B cell (primary cell): Measurements from ENCODE around the gene PREP. TPM values are rescaled to one million over a fixed set of nuclear protein-coding genes. Genes with fewer than 3 reads are reported as not detected.

ENCODE experiments used
- ATAC-seq: fragments of 200-7000 bp; cut with Tn5 transposase; one replicate; pipeline ENCODE4 v1.10.0; 2021; ENCODE audit warnings: low read depth, mild to moderate bottlenecking, moderate number of reproducible peaks, moderate library complexity
- CTCF ChIA-PET: fragments of 350-600 bp; sonication (Branson Sonifier 250); formaldehyde crosslinking; loops from one replicate; lab custom pipeline; 2021; ENCODE audit warnings: antibody characterized with exemption, inconsistent platforms; lab: Charles Lee
- POLR2A ChIA-PET: fragments of 350-600 bp; sonication (Branson Sonifier 250); formaldehyde crosslinking; loops from one replicate; lab custom pipeline; 2021; ENCODE audit warnings: antibody characterized with exemption; lab: Charles Lee
- DNase-seq: peaks from one replicate; pipeline ENCODE4 v3.0.0; 2013
- H2AFZ ChIP-seq: 2 replicates; pipeline ENCODE4 v1.6.1; 2012; ENCODE audit warnings: mild to moderate bottlenecking, low read depth, low read length; ENCODE audit not compliant: insufficient read depth, poor library complexity, severe bottlenecking
- H3K27ac ChIP-seq, 2 donors: 1 replicate in 1 of 2; 2 replicates in 1 of 2; pipeline ENCODE4 v1.5.1; 2012 to 2013; ENCODE audit warnings: low read length in 2 of 2, mild to moderate bottlenecking in 2 of 2, moderate library complexity in 1 of 2
- H3K27me3 ChIP-seq, 4 experiments: fragments of 200-600 bp in 1 of 4; sonication (generic) in 1 of 4; replicated peaks in 1 of 4; 1 replicate in 2 of 4; 2 replicates in 2 of 4; pipeline versions ENCODE4 v1.6.1 to v1.7.0; 2013 to 2016; ENCODE audit warnings: low read length in 3 of 4, mild to moderate bottlenecking in 2 of 4, mixed read lengths in 1 of 4, moderate library complexity in 1 of 4; ENCODE audit not compliant: insufficient read depth in 4 of 4, control insufficient read depth in 3 of 4; ENCODE audit errors: control extremely low read depth in 1 of 4
- H3K36me3 ChIP-seq, 2 experiments: replicated peaks in 1 of 2; 1 replicate in 1 of 2; 2 replicates in 1 of 2; pipeline versions ENCODE4 v1.6.1 to v1.7.1; 2013; ENCODE audit warnings: low read length in 1 of 2; ENCODE audit not compliant: insufficient read depth in 2 of 2, control insufficient read depth in 1 of 2; ENCODE audit errors: control extremely low read depth in 1 of 2, extremely low read depth in 1 of 2
- H3K4me1 ChIP-seq, 2 donors: fragments of 200-600 bp in 1 of 2; sonication (generic) in 1 of 2; 1 replicate in 1 of 2; 2 replicates in 1 of 2; pipeline versions ENCODE4 v1.5.1 to v1.6.1; 2013 to 2017; ENCODE audit warnings: low read length in 2 of 2; ENCODE audit not compliant: control insufficient read depth in 2 of 2, insufficient read depth in 2 of 2
- H3K4me2 ChIP-seq: replicated peaks from 2 replicates; pipeline ENCODE3; 2012; ENCODE audit warnings: mild to moderate bottlenecking, low read depth, low read length; ENCODE audit not compliant: poor library complexity, severe bottlenecking
- H3K4me3 ChIP-seq, 5 experiments: fragments of 200-600 bp in 1 of 5; sonication (generic) in 1 of 5; 1 replicate in 3 of 5; 2 replicates in 2 of 5; pipeline versions ENCODE4 v1.5.1 to v1.7.0; 2011 to 2016; ENCODE audit warnings: low read length in 4 of 5, mild to moderate bottlenecking in 4 of 5, low read depth in 2 of 5, control low read depth in 1 of 5, moderate library complexity in 1 of 5; ENCODE audit not compliant: insufficient read depth in 1 of 5; ENCODE audit errors: control extremely low read depth in 1 of 5, extremely low read depth in 1 of 5
- H3K79me2 ChIP-seq: fragments of 200-600 bp; sonication (generic); one replicate; pipeline ENCODE4 v1.6.0; 2016; ENCODE audit warnings: low read length; ENCODE audit not compliant: control insufficient read depth, insufficient read depth
- H3K9ac ChIP-seq: fragments of 200-600 bp; sonication (generic); 2 replicates; pipeline ENCODE4 v1.6.1; 2017; ENCODE audit warnings: mild to moderate bottlenecking, low read length, moderate library complexity
- H3K9me3 ChIP-seq, 3 donors: one replicate each; pipeline versions ENCODE4 v1.6.1 to v1.7.1; 2013; ENCODE audit warnings: low read length in 2 of 3; ENCODE audit not compliant: control insufficient read depth in 2 of 3, insufficient read depth in 1 of 3; ENCODE audit errors: control extremely low read depth in 1 of 3
- H4K20me1 ChIP-seq: 2 replicates; pipeline ENCODE4 v1.6.0; 2012; ENCODE audit warnings: mild to moderate bottlenecking, low read length; ENCODE audit not compliant: insufficient read depth, control insufficient read depth, poor library complexity, severe bottlenecking
- H3K27ac Mint-ChIP-seq: one replicate; pipeline ENCODE4 v1.8.0; 2021; ENCODE audit warnings: mixed read lengths
- H3K27me3 Mint-ChIP-seq: one replicate; pipeline ENCODE4 v1.8.0; 2021; ENCODE audit warnings: mixed read lengths
- H3K4me1 Mint-ChIP-seq: one replicate; pipeline ENCODE4 v1.8.0; 2021; ENCODE audit warnings: mixed read lengths
- H3K4me3 Mint-ChIP-seq: one replicate; pipeline ENCODE4 v1.8.0; 2021; ENCODE audit warnings: mixed read lengths
- H3K9me3 Mint-ChIP-seq: one replicate; pipeline ENCODE4 v1.8.0; 2022; ENCODE audit warnings: mixed read lengths; ENCODE audit not compliant: insufficient read depth
- CTCF ChIP-seq: fragments of 200-600 bp; IDR thresholded peaks from one replicate; pipeline ENCODE4 v1.8.0; 2022; ENCODE audit warnings: antibody characterized with exemption, mild to moderate bottlenecking
- EZH2 ChIP-seq: IDR thresholded peaks from 2 replicates; pipeline ENCODE4 v1.6.1; 2012; ENCODE audit warnings: borderline replicate concordance, low read depth, mild to moderate bottlenecking, moderate library complexity, low read length; ENCODE audit not compliant: insufficient read depth, poor library complexity, severe bottlenecking
- WGBS: methylation state at CpG from one replicate; pipeline ENCODE4 v1.1.5; 2013; ENCODE audit warnings: missing lambda C conversion rate; ENCODE audit not compliant: insufficient coverage; 5-methylcytosine and 5-hydroxymethylcytosine counted together
- intact Hi-C: fragments of 100-400 bp; cut with micrococcal nuclease; formaldehyde crosslinking; loops from one replicate; pipeline ENCODE4 v1.10.0; 2022
- polyA plus RNA-seq: library from polyadenylated mRNA; depleted of rRNA; stranded (reverse); fragments of >200 nt; gene quantifications from 2 replicates; pipeline ENCODE4 v1.2.3, GENCODE V29; 2012
- total RNA-seq, 2 donors: library from RNA; stranded (reverse); fragments of 120-200 nt in 1 of 2; gene quantifications; 1 replicate in 1 of 2; 2 replicates in 1 of 2; pipeline versions ENCODE4 v1.2.3 to v1.2.4, GENCODE V29; 2013 to 2022

PREP gene
- total and polyA plus RNA-seq, 2 donors (not counting 1 experiment from before 2014, with no cell fraction given): 12.2 to 27.0 TPM

GRCh38 chr6:105391705-105392104, 11.2 kb downstream of the PREP start:
- no peaks in the 10 kb centered on the region for H3K4me1 Mint-ChIP-seq
- H3K27me3 ChIP-seq: no peaks in the 10 kb centered on the region
- ChIA-PET POLR2A (no interaction called here), CTCF (no interaction called here)
- H3K36me3 ChIP-seq: peaks cover 10 to 17% of the 10 kb centered on the region in 2 experiments
- peaks cover 6% of the 10 kb centered on the region for H3K79me2 ChIP-seq
- H3K27me3 Mint-ChIP-seq: no peaks in the 10 kb centered on the region
- H3K27ac ChIP-seq: no peak overlapping the region
- no peak overlapping the region for H3K9ac ChIP-seq
- no peak for DNase-seq
- no peaks in the 10 kb centered on the region for H3K9me3 ChIP-seq
- ATAC-seq: no peak
- H3K4me3 ChIP-seq: no peak overlapping the region
- intact Hi-C loops: no loop called here
- H3K27ac Mint-ChIP-seq: no peak overlapping the region
- H3K4me1 ChIP-seq: no peaks in the 10 kb centered on the region
- H3K4me3 Mint-ChIP-seq: no peak overlapping the region
- H4K20me1 ChIP-seq: no peaks in the 10 kb centered on the region
- no peak overlapping the region for H2AFZ ChIP-seq
- no peak overlapping the region for H3K4me2 ChIP-seq
- no peak for TF ChIP-seq CTCF
- no peak for TF ChIP-seq EZH2
- no peaks in the 10 kb centered on the region for H3K9me3 Mint-ChIP-seq
- WGBS: 100% methylated on average over 1 of the region's 6 CpGs

GRCh38 chr6:105389543-105389942, 13.3 kb downstream of the PREP start:
- no peak overlapping the region for H3K27ac ChIP-seq
- H3K79me2 ChIP-seq: peaks cover 6% of the 10 kb centered on the region
- H3K9ac ChIP-seq: no peak overlapping the region
- no peaks in the 10 kb centered on the region for H3K4me1 Mint-ChIP-seq
- H2AFZ ChIP-seq: no peak overlapping the region
- ChIA-PET POLR2A (no interaction called here), CTCF (interaction anchor here (1.2 kb wide), 1 partner anchor 18 kb away, joined by 3 read pairs; no protein-coding TSS in a partner anchor)
- DNase-seq: no peak
- no peaks in the 10 kb centered on the region for H3K27me3 ChIP-seq
- no peaks in the 10 kb centered on the region for H3K9me3 Mint-ChIP-seq
- no peaks in the 10 kb centered on the region for H4K20me1 ChIP-seq
- no peak overlapping the region for H3K27ac Mint-ChIP-seq
- no peaks in the 10 kb centered on the region for H3K9me3 ChIP-seq
- H3K4me3 ChIP-seq: no peak overlapping the region
- no peaks in the 10 kb centered on the region for H3K4me1 ChIP-seq
- no peak for TF ChIP-seq CTCF
- no peaks in the 10 kb centered on the region for H3K27me3 Mint-ChIP-seq
- H3K4me2 ChIP-seq: no peak overlapping the region
- H3K4me3 Mint-ChIP-seq: no peak overlapping the region
- peaks cover 6 to 8% of the 10 kb centered on the region in 2 experiments for H3K36me3 ChIP-seq
- no peak for ATAC-seq
- intact Hi-C loops: no loop called here
- WGBS: 96% methylated on average over 5 of the region's 5 CpGs
